Transverse colon (tissue), 4 donors: ENCODE data around the gene LRP1. TPM values are rescaled to one million over a fixed set of nuclear protein-coding genes. Genes with fewer than 3 reads are reported as not detected.

Experiments
- DNase-seq: peaks from one replicate; pipeline ENCODE4 v3.0.0-alpha.2; 2019
- H3K27ac ChIP-seq, 4 donors: fragments of 200-600 bp; sonication (generic); 2 replicates each; pipeline ENCODE4 v1.5.1; 2016 to 2018; ENCODE audit warnings: inconsistent platforms in 4 of 4
- H3K27me3 ChIP-seq: fragments of 200-600 bp; sonication (generic); 2 replicates; pipeline ENCODE4 v1.5.1; 2017; ENCODE audit warnings: inconsistent platforms
- H3K36me3 ChIP-seq, 4 donors: fragments of 200-600 bp; sonication (generic); 2 replicates each; pipeline ENCODE4 v1.5.1; 2017 to 2019; ENCODE audit warnings: inconsistent platforms in 4 of 4
- H3K4me1 ChIP-seq, 4 donors: fragments of 200-600 bp; sonication (generic); 2 replicates each; pipeline ENCODE4 v1.5.1; 2017 to 2020; ENCODE audit warnings: inconsistent platforms in 4 of 4
- H3K4me3 ChIP-seq, 4 donors: fragments of 200-600 bp; sonication (generic); 1 replicate in 1 of 4; 2 replicates in 3 of 4; pipeline versions ENCODE4 v1.5.1 to v1.6.1; 2017 to 2019; ENCODE audit warnings: inconsistent platforms in 4 of 4
- H3K9me3 ChIP-seq, 2 donors: fragments of 200-600 bp; sonication (generic); 2 replicates each; pipeline ENCODE4 v1.5.1; 2017 to 2019; ENCODE audit warnings: inconsistent platforms in 2 of 2
- EP300 ChIP-seq: sonication (generic); formaldehyde crosslinking; IDR thresholded peaks from one replicate; pipeline ENCODE4 v1.6.1; 2017; ENCODE audit warnings: antibody characterized with exemption, low read depth
- POLR2A ChIP-seq: fragments of 450-650 bp; IDR thresholded peaks from one replicate; pipeline ENCODE4 v1.6.1; 2016; ENCODE audit warnings: antibody characterized with exemption, mild to moderate bottlenecking, moderate library complexity
- POLR2AphosphoS5 ChIP-seq, 3 donors: sonication (generic); formaldehyde crosslinking; IDR thresholded peaks; one replicate each; pipeline ENCODE4 v1.6.1; 2016; ENCODE audit warnings: antibody characterized with exemption in 3 of 3
- WGBS, 2 donors: methylation state at CpG; one replicate each; pipeline ENCODE4 v1.1.5; 2018; ENCODE audit warnings: low coverage in 1 of 2; 5-methylcytosine and 5-hydroxymethylcytosine counted together
- in situ Hi-C, 4 donors: fragments of 200-750 bp; cut with MboI; loops; one replicate each; pipeline versions ENCODE4 v1.15.0 to v1.15.1; 2017; ENCODE audit warnings: low sequenced_read_pairs in 3 of 4, low pct_ligation_motif_present in 1 of 4, low pct_unique_long_range_greater_than_20kb in 1 of 4
- intact Hi-C: fragments of 100-400 bp; cut with DNase I; formaldehyde crosslinking; loops from one replicate; pipeline ENCODE4 v1.15.1; 2023; ENCODE audit warnings: low total_unique reads
- total RNA-seq, 4 donors: library from RNA; depleted of rRNA; stranded (reverse); fragments of >200 nt; gene quantifications; one replicate each; pipeline ENCODE4 v1.1.0, GENCODE V29; 2016
- TF ChIP-seq, protein P1 (sequence below), 5 experiments: fragments of 200-600 bp in 3 of 5; fragments of 450-650 bp in 2 of 5; sonication (generic) in 3 of 5; IDR thresholded peaks; 1 replicate in 2 of 5; 2 replicates in 3 of 5; pipeline ENCODE4 v1.5.1; 2016 to 2017; ENCODE audit warnings: antibody characterized with exemption in 5 of 5, inconsistent platforms in 3 of 5, mild to moderate bottlenecking in 2 of 5, moderate library complexity in 1 of 5

Gene LRP1
- total RNA-seq, 4 donors from 2014 or later, result 94.3 to 248 (median 199) TPM

GRCh38 chr12:57156701-57157403 lies 28.6 kb downstream of the LRP1 start:
- intact Hi-C loops (loop anchor here (5.0 kb wide), 1 partner anchor 785 kb away; no protein-coding TSS in a partner anchor), in situ Hi-C loops (no loop called here)
- WGBS, 2 donors, result 67 to 83% methylated on average over 2 to 16 of the region's 16 CpGs
- Histone ChIP-seq H3K4me1 (peaks cover under 1 to 18% (median 12%) of the 10 kb centered on the region in 4 donors), H3K36me3 (peaks cover 0 to 16% (median 5%) of the 10 kb centered on the region in 4 donors), H3K4me3 (no peak overlapping the region), H3K27me3 (no peaks in the 10 kb centered on the region), H3K27ac (peak overlapping the region in 1 of 4 donors; percentile 15), H3K9me3 (no peaks in the 10 kb centered on the region)
- TF ChIP-seq POLR2AphosphoS5 (IDR thresholded peaks at IDR 0.05), result no peak
- TF ChIP-seq, protein P1, sequence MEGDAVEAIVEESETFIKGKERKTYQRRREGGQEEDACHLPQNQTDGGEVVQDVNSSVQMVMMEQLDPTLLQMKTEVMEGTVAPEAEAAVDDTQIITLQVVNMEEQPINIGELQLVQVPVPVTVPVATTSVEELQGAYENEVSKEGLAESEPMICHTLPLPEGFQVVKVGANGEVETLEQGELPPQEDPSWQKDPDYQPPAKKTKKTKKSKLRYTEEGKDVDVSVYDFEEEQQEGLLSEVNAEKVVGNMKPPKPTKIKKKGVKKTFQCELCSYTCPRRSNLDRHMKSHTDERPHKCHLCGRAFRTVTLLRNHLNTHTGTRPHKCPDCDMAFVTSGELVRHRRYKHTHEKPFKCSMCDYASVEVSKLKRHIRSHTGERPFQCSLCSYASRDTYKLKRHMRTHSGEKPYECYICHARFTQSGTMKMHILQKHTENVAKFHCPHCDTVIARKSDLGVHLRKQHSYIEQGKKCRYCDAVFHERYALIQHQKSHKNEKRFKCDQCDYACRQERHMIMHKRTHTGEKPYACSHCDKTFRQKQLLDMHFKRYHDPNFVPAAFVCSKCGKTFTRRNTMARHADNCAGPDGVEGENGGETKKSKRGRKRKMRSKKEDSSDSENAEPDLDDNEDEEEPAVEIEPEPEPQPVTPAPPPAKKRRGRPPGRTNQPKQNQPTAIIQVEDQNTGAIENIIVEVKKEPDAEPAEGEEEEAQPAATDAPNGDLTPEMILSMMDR (IDR thresholded peaks at IDR 0.05), result no peak
- no peak for TF ChIP-seq EP300
- TF ChIP-seq POLR2A, result no peak
- no peak for DNase-seq

DNA sequence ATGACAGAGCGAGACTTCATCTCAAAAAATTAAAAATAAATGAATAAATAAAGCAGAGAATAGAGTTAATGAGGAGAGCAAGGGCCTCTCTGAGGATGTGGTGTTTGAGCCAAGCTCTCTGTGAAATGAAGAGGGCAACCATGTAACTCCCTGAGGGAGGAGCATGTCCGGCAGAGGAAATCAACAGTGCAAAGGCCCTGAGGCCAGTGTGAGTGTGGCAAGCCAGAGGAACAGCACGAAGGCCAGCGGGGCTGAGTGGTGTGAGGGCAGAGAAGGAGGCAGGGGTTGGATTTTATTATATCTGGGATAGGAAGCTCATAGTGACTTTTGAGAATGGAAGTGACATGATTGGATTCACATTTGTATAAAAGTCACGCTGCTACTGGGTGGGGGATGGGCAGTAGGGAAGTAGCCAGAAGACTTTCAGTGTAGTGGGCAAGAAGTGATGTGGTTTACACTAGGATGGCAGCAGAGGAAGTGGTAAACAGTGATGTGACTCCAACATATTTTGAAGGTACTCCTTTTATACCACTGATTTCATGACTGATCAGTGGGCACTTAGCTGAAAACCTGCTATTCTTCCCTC lies 29.4 kb downstream of the LRP1 start:
- H3K36me3 ChIP-seq, result peaks cover 0 to 16% (median 6%) of the 10 kb centered on the region in 4 donors
- TF ChIP-seq EP300 (no peak), POLR2A (no peak), POLR2AphosphoS5 (IDR thresholded peaks at IDR 0.05) (no peak)
- TF ChIP-seq, protein P1 (IDR thresholded peaks at IDR 0.05), result no peak
- peaks cover 0 to 9% (median 5%) of the 10 kb centered on the region in 4 donors for H3K4me1 ChIP-seq
- peak overlapping the region in 1 of 4 donors; percentile 24 for H3K27ac ChIP-seq
- WGBS, 2 donors, result 84 to 85% methylated on average over 5 of the region's 5 CpGs
- H3K4me3 ChIP-seq, result no peak overlapping the region
- no peaks in the 10 kb centered on the region for H3K27me3 ChIP-seq
- intact Hi-C loops (loop anchor here (5.0 kb wide), 1 partner anchor 785 kb away; no protein-coding TSS in a partner anchor), in situ Hi-C loops (no loop called here)
- H3K9me3 ChIP-seq, result no peaks in the 10 kb centered on the region
- no peak for DNase-seq

DNA sequence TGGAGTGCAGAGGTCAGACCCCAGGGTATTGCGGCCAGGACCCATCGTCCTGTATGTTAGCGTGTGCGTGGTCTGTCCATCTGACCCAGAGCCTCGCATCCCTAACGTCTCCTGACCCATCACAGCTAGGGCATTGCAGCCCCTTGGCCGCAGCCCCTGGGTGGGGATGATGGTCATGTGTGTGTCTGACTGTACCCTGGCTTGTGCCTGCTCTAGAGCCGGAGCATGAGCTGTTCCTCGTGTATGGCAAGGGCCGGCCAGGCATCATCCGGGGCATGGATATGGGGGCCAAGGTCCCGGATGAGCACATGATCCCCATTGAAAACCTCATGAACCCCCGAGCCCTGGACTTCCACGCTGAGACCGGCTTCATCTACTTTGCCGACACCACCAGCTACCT lies 29.9 kb downstream of the LRP1 start:
- no peak for TF ChIP-seq EP300
- TF ChIP-seq, protein P1 (IDR thresholded peaks at IDR 0.05), result no peak
- no peak for TF ChIP-seq POLR2A
- no peak for TF ChIP-seq POLR2AphosphoS5 (IDR thresholded peaks at IDR 0.05)
- H3K4me1 ChIP-seq, result peaks cover 0 to 4% (median under 1%) of the 10 kb centered on the region in 4 donors
- DNase-seq, result no peak
- intact Hi-C loops, result loop anchor here (5.0 kb wide), 1 partner anchor 786 kb away; no protein-coding TSS in a partner anchor
- no peaks in the 10 kb centered on the region for H3K9me3 ChIP-seq
- no peak overlapping the region for H3K4me3 ChIP-seq
- in situ Hi-C loops, result no loop called here
- WGBS, 2 donors, result 91% methylated on average over 16 of the region's 16 CpGs; no CpG with 5 or more reads in 1 of the 2 donors
- H3K27me3 ChIP-seq, result no peaks in the 10 kb centered on the region
- H3K27ac ChIP-seq, result peak overlapping the region in 2 of 4 donors; percentile 27 to 34
- peaks cover 0 to 16% (median 8%) of the 10 kb centered on the region in 4 donors for H3K36me3 ChIP-seq

DNA sequence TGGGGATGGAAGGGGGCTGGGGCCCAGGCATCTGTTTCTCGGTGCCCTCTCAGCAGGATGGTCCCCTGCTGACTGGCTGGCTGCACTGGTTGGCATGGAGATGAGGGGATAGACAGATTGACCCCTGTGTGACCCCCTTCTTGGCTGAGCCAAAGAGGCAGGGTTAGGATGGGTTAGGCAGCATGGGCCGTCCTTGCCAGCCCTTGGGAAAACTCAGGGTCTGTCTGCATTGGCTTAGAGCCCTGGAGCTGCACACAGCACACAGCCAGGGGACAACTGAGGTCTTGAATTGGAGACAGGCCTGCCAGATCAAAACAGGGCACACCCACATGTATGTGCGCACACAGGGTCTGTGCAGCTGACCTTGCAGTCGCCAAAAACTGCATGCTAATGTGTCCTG lies 30.4 kb downstream of the LRP1 start:
- peak overlapping the region in 2 of 4 donors; percentile 10 to 34 for H3K27ac ChIP-seq
- H3K4me1 ChIP-seq, result no peaks in the 10 kb centered on the region
- intact Hi-C loops, result loop anchor here (5.0 kb wide), 1 partner anchor 786 kb away; no protein-coding TSS in a partner anchor
- H3K27me3 ChIP-seq, result no peaks in the 10 kb centered on the region
- TF ChIP-seq POLR2AphosphoS5 (IDR thresholded peaks at IDR 0.05) (no peak), POLR2A (no peak), EP300 (no peak)
- TF ChIP-seq, protein P1 (IDR thresholded peaks at IDR 0.05), result no peak
- in situ Hi-C loops, result no loop called here
- no peak overlapping the region for H3K4me3 ChIP-seq
- WGBS, 2 donors, result 69% methylated on average over 4 of the region's 4 CpGs; no CpG with 5 or more reads in 1 of the 2 donors
- no peak for DNase-seq
- peaks cover 0 to 19% (median 9%) of the 10 kb centered on the region in 4 donors for H3K36me3 ChIP-seq
- no peaks in the 10 kb centered on the region for H3K9me3 ChIP-seq
